OCI-LY3 (cell line): ENCODE data around the gene MORN5.

Experiments used
- H2AFZ ChIP-seq: fragments of 200-600, 300-600 bp; shearing (Covaris generic); 2 replicates; pipeline ENCODE4 v1.6.0; 2014; ENCODE audit warnings: antibody characterized with exemption, low read depth, low read length
- H3K27ac ChIP-seq: fragments of 200-600, 300-600 bp; sonication (generic); 2 replicates; pipeline ENCODE4 v1.5.1; 2014; ENCODE audit warnings: mild to moderate bottlenecking, low read length, moderate library complexity, mixed read lengths
- H3K27me3 ChIP-seq: fragments of 200-600, 300-600 bp; sonication (generic); 2 replicates; pipeline ENCODE4 v1.6.1; 2014; ENCODE audit warnings: low read depth, low read length, mixed read lengths
- H3K36me3 ChIP-seq: fragments of 200-600, 300-600 bp; sonication (generic); replicated peaks from 2 replicates; pipeline ENCODE3; 2014; ENCODE audit warnings: low read depth, low read length, mixed read lengths
- H3K4me1 ChIP-seq: fragments of 300-600, 200-600 bp; sonication (generic); 2 replicates; pipeline ENCODE4 v1.6.1; 2014; ENCODE audit warnings: low read length, mixed read lengths
- H3K4me2 ChIP-seq: fragments of 200-600, 300-600 bp; sonication (generic); 2 replicates; pipeline ENCODE4 v1.6.1; 2014; ENCODE audit warnings: low read length, mixed read lengths
- H3K4me3 ChIP-seq: fragments of 300-600, 200-600 bp; sonication (generic); 2 replicates; pipeline ENCODE4 v1.5.1; 2014; ENCODE audit warnings: antibody characterized with exemption, mild to moderate bottlenecking, low read length, moderate library complexity
- H3K79me2 ChIP-seq: fragments of 300-600, 200-600 bp; shearing (Covaris generic); 2 replicates; pipeline ENCODE4 v1.6.1; 2014; ENCODE audit warnings: mild to moderate bottlenecking, low read length, mixed read lengths
- H3K9ac ChIP-seq: fragments of 300-600, 200-600 bp; shearing (Covaris generic); 2 replicates; pipeline ENCODE4 v1.6.0; 2014; ENCODE audit warnings: mild to moderate bottlenecking, low read length, moderate library complexity
- H3K9me3 ChIP-seq: fragments of 200-600, 300-600 bp; shearing (Covaris generic); 2 replicates; pipeline ENCODE4 v1.6.1; 2014; ENCODE audit warnings: low read length, mixed read lengths; ENCODE audit not compliant: insufficient read depth
- H4K20me1 ChIP-seq: fragments of 200-600, 300-600 bp; sonication (generic); 2 replicates; pipeline ENCODE4 v1.6.1; 2016; ENCODE audit warnings: low read length, mixed read lengths; ENCODE audit not compliant: insufficient read depth
- EZH2phosphoT487 ChIP-seq: fragments of 200-600 bp; shearing (Covaris generic); IDR thresholded peaks from 2 replicates; pipeline ENCODE4 v1.6.1; 2018; ENCODE audit warnings: antibody characterized with exemption, mixed run types, low read depth
- TF ChIP-seq, protein P1 (sequence below): fragments of 200-600, 300-600 bp; sonication (generic); IDR thresholded peaks from 2 replicates; pipeline ENCODE4 v1.5.1; 2014; ENCODE audit warnings: antibody characterized with exemption, low read length, low read depth

Gene MORN5

GRCh38 chr9:122127396-122127798 lies 32.3 kb upstream of the MORN5 start:
- Histone ChIP-seq H3K27ac (no peak overlapping the region), H3K36me3 (no peaks in the 10 kb centered on the region), H2AFZ (0 out of 2 replicates have a peak overlapping the region, but pooled peaks have one; percentile 47), H3K27me3 (0 out of 2 replicates have a peak, but pooled peaks cover 8% of the 10 kb centered on the region), H3K4me2 (peak overlapping the region; percentile 71), H3K79me2 (no peaks in the 10 kb centered on the region), H3K9ac (no peak overlapping the region), H3K4me3 (peak overlapping the region; percentile 72), H3K9me3 (no peaks in the 10 kb centered on the region), H4K20me1 (no peaks in the 10 kb centered on the region), H3K4me1 (peaks cover 13% of the 10 kb centered on the region)
- TF ChIP-seq, protein P1, sequence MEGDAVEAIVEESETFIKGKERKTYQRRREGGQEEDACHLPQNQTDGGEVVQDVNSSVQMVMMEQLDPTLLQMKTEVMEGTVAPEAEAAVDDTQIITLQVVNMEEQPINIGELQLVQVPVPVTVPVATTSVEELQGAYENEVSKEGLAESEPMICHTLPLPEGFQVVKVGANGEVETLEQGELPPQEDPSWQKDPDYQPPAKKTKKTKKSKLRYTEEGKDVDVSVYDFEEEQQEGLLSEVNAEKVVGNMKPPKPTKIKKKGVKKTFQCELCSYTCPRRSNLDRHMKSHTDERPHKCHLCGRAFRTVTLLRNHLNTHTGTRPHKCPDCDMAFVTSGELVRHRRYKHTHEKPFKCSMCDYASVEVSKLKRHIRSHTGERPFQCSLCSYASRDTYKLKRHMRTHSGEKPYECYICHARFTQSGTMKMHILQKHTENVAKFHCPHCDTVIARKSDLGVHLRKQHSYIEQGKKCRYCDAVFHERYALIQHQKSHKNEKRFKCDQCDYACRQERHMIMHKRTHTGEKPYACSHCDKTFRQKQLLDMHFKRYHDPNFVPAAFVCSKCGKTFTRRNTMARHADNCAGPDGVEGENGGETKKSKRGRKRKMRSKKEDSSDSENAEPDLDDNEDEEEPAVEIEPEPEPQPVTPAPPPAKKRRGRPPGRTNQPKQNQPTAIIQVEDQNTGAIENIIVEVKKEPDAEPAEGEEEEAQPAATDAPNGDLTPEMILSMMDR: no peak
- no peak for TF ChIP-seq EZH2phosphoT487

DNA sequence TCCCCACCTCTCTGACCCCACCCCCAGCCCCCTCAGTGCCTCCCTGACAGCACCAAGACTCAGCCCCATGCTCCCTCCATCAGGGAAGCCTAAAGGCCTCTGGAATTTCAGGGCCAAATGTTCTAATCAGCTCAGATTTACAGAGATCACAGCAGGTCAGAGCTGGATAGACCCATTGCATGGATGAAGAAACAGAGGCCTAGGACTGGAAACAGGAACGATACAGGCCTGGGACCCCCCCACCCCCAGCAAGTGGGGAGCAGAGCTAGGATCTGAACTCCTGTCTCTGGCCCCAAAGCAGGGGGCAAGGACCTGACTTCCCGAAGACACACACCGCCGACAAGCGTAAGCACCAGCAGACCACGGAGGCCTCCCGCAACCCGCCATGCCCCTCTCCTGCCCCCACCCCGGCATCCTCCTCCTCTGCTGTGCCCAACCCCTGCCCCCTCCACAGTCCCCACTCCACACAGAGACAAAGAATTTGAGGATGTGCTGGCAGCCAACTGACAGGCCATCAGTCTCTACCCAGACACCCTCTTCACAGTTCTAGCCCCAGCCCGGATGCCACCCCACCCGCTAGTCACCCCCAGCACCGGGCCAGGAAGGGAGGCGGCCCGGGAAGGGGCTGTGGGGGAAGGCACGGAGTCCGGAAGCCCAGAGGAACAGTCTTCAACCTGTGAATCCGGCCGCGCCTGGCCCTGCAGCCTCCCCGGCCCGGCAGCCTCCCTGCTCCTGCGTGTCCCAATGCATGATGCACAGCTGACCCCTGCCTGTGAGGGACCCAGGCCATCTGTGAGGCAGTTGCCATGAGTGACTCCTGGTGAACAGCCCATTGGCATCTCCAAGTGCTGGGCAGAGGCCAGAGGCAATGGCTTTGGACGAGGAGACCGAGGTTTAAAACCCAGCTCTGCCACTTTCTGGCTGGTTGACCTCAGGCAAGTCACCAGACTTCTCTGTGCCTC lies 31.4 kb upstream of the MORN5 start:
- H3K4me2 ChIP-seq: no peak overlapping the region
- TF ChIP-seq EZH2phosphoT487: no peak
- TF ChIP-seq, protein P1: no peak
- no peaks in the 10 kb centered on the region for H3K9me3 ChIP-seq
- no peaks in the 10 kb centered on the region for H3K36me3 ChIP-seq
- no peak overlapping the region for H3K9ac ChIP-seq
- H3K27me3 ChIP-seq: 0 out of 2 replicates have a peak, but pooled peaks cover 8% of the 10 kb centered on the region
- H4K20me1 ChIP-seq: no peaks in the 10 kb centered on the region
- no peak overlapping the region for H3K27ac ChIP-seq
- H3K4me3 ChIP-seq: no peak overlapping the region
- no peaks in the 10 kb centered on the region for H3K79me2 ChIP-seq
- H2AFZ ChIP-seq: no peak overlapping the region
- H3K4me1 ChIP-seq: peaks cover 7% of the 10 kb centered on the region; the same call in 1 of the 2 replicates

GRCh38 chr9:122128969-122129343 lies 30.8 kb upstream of the MORN5 start:
- H3K4me1 ChIP-seq: 0 out of 2 replicates have a peak, but pooled peaks cover 4% of the 10 kb centered on the region
- H3K79me2 ChIP-seq: no peaks in the 10 kb centered on the region
- no peak overlapping the region for H3K4me2 ChIP-seq
- no peaks in the 10 kb centered on the region for H4K20me1 ChIP-seq
- H3K27me3 ChIP-seq: 0 out of 2 replicates have a peak, but pooled peaks cover 8% of the 10 kb centered on the region
- no peaks in the 10 kb centered on the region for H3K36me3 ChIP-seq
- no peak overlapping the region for H3K27ac ChIP-seq
- no peaks in the 10 kb centered on the region for H3K9me3 ChIP-seq
- no peak for TF ChIP-seq EZH2phosphoT487
- TF ChIP-seq, protein P1: no peak
- no peak overlapping the region for H3K9ac ChIP-seq
- no peak overlapping the region for H2AFZ ChIP-seq
- H3K4me3 ChIP-seq: no peak overlapping the region

- 0 out of 2 replicates have a peak, but pooled peaks cover 3% of the 10 kb centered on the region for H3K27me3 ChIP-seq
- H3K27ac ChIP-seq: no peak overlapping the region
- H3K9me3 ChIP-seq: no peaks in the 10 kb centered on the region
- no peaks in the 10 kb centered on the region for H3K36me3 ChIP-seq
- TF ChIP-seq, protein P1: no peak
- no peak for TF ChIP-seq EZH2phosphoT487
- H3K4me2 ChIP-seq: no peak overlapping the region
- H3K4me1 ChIP-seq: 0 out of 2 replicates have a peak, but pooled peaks cover 4% of the 10 kb centered on the region
- no peak overlapping the region for H2AFZ ChIP-seq
- no peaks in the 10 kb centered on the region for H4K20me1 ChIP-seq
- H3K4me3 ChIP-seq: no peak overlapping the region
- H3K9ac ChIP-seq: no peak overlapping the region
- H3K79me2 ChIP-seq: no peaks in the 10 kb centered on the region
These were observed 29.7 kb upstream of the MORN5 start for GRCh38 chr9:122129969-122130368.
